ENCODE measurements around the gene RHBDL3. TPM values are rescaled to one million over a fixed set of nuclear protein-coding genes. Genes with fewer than 3 reads are reported as not detected.
"Not testable (repeated sequence)": the region's sequence is repeated elsewhere in the genome, so short reads cannot be mapped to it uniquely, and the experiment has no call there.

Gene RHBDL3
- total RNA-seq, 1 donor from 2014 or later, result 0.16 TPM

DNA sequence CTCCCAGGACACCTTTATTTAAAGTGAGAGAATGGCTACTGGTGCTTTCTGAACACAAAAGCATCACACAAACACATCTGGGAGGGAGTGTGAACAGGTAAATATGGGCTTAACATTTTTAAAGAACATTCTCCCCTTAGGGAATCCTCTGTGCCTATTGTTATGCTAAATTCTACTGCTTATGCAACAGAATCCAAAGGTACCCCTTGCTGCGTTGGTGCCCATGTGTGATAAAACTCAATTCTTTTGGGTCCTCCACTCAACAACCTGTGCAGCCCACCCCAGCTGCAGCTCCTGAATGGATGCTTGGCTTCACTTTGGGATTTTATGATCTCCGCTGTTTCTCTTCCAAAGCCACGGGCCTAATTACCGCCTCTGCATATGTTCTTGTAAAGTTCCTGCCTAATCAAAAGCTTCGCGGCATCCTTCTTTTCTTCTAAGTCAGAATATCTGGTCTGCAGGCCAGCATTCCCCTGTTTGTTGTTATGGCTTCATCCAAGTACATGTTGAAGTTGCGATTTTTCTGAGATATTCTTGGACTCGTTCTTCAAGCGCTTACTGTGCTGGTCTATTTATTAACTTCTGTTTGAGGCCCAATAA is 23.9 kb downstream of the RHBDL3 start:
- DNase-seq (ENCODE audit: low read depth), result no peak

DNA sequence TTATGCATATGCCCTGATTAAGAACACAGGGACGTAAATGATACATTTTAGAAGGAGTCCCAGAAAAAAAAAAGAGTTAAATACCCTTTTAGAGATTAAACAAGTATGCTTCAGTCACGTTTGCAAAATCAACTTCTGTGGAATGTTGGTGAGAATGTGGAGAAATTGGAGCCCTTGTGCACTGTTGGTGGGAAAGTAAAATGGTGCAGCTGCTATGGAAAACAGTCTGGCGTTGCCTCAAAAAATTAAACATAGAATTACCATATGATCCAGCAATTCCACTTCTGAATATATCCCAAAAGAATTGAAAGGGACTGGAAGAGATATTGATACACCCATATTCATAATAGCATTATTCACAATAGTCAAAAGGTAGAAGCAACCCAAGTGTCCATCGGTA is 26.5 kb downstream of the RHBDL3 start:
- no peak for DNase-seq (ENCODE audit: low read depth)

DNA sequence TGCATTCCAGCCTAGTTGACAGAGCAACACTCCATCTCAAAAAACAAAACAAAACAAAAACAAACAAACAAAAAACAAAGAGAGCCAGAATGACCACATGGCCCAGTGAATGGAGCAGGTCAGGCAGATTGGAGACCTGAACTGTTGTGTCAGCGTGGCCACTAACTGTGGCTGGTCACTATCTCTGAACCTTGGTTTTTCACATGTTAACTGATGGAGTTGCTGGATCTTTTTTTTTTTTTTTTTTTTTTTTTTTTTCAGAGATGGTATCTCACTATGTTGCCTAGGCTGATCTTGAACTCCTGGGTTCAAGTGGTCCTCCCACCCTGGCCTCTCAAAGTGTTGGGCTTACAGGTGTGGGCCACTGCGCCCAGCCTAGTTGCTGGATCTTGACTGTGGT is 31.8 kb downstream of the RHBDL3 start:
- DNase-seq (ENCODE audit: low read depth), result no peak

DNA sequence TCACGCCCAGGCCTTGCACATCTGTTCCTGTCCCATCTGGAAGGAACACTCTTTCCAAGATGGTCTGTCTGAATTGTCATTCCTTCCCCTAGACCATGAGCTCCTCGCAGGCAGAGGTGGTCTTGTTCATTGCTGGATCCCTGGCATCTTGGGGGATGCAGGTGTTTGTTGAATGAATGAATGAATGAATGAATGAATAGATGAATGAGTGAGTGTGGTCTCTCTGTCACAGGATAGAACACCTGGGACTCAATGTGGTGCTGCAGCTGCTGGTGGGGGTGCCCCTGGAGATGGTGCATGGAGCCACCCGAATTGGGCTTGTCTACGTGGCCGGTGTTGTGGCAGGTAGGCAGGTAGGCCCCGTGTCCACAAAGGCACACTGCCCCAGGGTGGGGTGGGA is 32.2 kb downstream of the RHBDL3 start:
- no peak for DNase-seq (ENCODE audit: low read depth)

DNA sequence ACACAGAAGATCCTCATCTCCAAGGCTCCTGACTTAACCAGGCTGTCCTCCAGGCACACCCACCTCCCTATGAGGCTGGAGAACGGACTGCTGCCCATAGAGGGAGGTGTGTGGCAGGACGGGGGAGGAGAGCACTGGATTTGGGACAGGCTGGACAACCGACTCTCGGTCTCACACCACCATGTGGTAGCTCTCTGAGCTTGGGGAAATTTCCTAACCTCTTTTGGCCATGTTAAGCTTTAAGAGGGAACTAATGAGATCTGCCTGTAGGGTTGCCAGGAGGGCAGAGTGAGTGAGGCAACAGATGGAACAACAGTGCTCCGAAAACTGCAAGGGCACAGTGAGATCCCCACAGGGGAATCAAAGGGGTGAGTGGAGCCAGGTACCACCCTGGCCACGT is 32.7 kb downstream of the RHBDL3 start:
- peak; percentile 20 for DNase-seq (ENCODE audit: low read depth)

DNA sequence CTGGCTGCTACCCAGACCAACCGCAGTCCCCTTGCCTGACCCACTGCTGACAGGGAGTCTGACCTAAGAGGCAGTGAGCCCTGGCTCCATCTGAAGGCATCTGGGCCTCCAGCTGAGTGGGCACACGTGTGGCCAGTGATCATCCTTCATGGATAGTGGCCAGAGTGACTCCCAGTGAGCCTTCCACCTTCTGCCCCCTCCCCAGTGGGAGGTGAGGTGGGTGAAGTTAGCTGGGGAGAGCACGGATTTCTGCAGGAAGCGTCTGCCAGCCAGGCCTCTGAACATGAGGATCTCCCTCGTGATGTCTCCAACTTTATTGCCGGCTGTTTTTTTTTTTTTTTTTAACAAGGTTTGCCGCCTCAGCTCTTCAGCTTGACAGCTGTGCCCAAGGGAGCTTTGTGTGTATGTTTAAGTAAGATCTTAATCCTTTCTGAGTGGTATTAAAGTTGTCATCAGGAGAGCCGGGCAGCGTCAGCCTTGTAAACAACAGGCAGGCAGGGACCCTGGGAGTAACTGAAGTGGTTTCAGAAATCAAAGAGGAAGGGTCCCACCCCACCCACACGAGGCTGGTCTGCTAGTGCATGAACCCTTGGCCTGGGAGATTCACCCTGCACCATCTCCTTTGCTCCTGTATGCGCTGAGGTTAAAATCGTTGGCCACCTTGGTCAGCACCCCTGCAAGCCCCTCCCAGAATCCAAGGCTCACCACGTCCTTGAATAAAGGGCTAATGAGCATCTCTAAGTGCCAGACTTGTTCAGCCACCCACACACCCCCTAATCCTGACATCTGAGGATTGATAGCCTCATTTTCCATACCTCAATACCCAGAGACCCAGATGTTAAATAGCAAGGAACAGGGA is 33.3 kb downstream of the RHBDL3 start:
- peak; percentile 33 for DNase-seq (ENCODE audit: low read depth)

DNA sequence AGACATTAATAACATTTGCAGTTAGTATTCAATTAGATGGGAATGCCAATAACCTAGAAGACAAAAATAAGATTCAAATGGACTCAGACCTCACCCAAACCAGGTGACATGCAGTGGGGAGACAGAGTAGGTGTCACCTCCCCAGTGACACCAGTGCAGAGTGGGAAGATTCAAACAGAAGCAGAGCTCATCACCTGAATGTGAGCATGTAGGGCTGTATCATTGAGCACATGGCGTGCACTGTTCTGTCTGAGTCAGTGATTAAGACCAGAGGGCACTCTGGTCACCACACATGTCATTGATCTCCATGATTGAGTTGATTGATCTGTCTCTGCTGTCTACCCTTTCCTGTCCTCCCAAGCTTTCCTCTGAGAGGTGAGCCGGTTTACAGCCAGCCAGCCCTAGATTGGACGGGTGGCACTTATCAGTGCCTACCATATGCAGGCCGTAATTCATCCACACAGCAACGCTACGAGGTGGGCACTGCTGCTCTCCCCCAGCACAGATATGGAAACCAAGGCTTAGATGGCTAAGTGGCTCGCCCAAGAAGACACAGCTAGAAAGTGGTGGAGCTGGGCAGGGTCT is 34.0 kb downstream of the RHBDL3 start:
- no peak for DNase-seq (ENCODE audit: low read depth)

DNA sequence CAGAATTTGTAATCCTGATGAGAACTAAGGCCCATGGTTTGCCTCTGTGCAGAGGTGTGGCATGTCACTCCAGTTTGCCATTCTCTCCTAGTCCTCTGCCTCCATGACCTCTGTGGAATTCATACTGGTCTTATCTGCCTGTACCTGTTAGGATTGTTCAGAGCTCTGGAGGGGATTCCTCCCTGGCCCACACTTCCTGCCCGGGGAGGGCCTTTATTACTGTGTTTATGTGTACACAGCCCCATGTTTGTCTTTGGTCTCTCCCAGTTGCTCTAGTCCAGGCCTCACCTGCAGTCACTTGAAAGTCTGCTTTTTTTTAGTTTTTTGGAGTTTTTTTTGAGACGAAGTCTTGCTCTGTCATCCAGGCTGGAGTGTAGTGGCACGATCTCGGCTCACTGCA is 36.4 kb downstream of the RHBDL3 start:
- DNase-seq (ENCODE audit: low read depth), result no peak

DNA sequence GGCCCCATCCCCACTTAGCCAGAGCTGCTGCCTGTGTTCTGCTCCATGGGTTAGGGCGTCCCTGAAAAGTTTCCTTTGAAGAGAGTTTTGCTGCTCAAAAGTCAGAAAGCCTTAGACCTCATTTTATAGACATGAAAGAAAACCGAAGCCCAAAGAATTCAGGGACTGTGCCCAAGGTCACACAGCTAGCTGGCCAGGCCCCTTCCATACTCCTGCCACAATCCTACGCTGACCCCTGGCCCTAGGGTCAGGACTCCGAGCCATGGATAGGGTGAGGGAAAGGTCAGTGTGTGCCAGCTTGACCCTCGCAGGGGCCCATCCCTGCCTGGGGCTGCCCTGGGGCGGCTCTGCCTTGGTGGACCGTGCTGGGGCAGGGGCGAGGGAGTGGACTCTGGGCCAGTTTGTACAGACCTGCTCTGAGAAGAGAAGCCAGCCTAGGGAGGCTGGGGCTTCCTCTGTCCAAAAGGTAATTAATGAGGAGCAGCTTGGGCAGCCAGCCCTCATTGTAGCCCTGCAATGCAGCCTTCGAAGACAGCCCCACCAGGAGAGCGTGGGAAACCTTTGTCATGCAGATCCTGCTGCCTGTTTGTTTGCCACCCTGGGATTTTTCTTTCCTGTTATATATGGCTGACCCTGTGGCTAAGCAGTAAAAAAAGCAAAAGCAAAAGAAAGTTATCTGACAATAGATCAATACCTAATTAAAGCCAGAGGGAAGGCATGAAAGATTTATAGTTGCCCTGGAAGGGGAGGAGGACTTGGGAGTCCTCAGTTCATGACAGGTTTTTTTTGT is 37.4 kb downstream of the RHBDL3 start:
- no peak for DNase-seq (ENCODE audit: low read depth)

DNA sequence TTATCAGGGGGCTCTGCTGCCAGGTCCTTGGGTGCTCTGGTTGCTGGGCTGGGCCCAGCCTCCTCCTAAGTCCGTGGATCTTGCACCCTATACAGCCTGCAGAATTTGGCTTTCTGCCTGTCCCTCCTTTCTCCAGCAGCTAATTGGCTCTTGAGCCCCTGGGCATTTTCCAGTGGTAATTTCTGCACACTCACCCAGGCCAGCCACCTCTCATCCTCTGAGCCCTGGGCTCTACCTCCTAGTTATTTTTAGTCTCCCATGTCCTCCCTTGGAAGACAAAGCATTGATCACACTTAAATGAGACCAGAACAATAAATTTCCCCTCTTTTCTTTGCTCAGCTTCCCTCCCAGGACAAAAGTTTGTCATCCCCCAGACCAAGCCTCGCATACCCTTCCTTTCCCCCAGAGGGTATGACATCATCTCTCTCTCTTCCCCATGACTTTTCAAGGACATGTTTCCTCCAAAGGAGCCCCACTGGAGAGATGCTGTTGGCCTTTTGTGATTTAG is 38.2 kb downstream of the RHBDL3 start:
- DNase-seq (ENCODE audit: low read depth), result no peak

DNA sequence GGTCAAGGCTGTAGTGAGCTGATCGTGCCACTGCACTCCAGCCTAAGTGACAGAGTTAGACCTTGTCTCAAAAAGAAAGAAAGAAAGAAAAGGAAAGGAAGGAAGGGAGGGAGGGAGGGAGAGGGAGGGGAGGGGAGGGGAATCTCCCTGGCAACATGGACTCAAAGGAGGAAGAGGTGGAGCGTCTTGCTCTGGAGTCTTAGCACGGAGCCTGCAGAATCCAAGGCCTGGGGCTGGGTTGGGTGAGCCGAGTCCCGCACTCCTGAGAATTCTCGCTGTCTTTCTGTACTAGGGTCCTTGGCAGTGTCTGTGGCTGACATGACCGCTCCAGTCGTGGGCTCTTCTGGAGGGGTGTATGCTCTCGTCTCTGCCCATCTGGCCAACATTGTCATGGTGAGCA is 39.4 kb downstream of the RHBDL3 start:
- no peak for DNase-seq (ENCODE audit: low read depth)

DNA sequence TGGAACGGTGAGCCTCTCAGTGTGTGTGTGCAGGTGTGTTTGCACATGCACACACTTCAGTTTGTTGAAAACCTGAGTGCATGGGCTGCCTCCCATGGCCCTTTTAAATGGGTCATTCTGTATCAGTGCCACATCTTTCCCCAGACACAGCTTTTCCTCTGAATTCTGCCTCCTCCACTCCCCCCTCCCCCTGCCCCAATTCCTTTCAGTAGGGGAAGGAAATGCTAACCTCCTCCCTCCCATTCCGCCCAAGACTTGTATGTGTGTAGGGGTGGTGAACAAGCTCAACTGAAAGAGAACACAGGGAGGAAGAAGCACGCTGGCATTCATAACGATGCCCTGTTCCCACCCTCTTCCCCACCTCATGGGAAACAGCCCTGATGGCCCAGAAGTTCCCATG is 42.0 kb downstream of the RHBDL3 start:
- DNase-seq (ENCODE audit: low read depth), result no peak

DNA sequence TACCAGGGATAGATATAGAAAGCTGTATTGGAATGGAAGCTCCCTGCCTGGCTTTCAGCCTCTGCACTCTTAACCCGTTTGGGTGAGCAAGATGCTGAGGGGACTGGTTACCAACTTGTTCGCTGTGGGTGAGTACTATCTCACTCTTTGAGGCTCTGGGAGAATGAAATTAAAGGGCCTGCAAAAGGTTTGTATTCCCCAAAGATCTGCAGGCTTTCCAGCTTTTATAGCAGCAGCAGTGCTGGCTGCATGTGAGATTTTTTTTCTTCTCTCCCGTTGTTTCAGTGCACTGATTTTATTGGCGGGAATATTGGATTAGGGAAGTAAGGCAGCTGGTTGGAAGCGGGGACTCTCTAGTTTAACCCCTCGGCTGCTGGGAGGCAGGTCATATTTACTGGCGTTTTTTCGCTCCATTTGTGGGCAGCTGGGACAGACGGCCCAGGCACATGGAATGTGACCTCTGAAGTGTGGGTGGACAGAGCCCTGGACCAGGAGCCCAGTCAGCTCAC is 45.5 kb downstream of the RHBDL3 start:
- DNase-seq (ENCODE audit: low read depth), result peak; percentile 17

DNA sequence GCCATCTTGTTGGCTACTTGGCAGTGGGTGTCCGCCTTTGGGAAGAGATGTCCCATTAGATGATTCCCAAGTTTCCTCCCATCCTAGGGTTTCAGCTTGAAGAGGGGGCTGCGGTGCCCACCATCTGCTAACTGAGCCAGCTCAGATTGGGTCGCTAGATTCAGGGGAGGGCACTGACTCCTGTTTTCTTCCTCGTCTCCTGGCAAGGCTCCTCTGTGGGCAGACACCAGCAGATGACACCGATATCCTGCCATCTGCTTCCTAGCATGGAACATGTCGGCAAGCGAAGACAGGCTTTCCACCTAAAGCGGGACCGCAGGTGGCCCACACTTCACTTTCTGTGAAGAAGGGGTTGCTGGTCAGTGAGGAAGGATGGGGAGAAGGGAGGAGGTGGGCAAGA is 49.0 kb downstream of the RHBDL3 start:
- no peak for DNase-seq (ENCODE audit: low read depth)

DNA sequence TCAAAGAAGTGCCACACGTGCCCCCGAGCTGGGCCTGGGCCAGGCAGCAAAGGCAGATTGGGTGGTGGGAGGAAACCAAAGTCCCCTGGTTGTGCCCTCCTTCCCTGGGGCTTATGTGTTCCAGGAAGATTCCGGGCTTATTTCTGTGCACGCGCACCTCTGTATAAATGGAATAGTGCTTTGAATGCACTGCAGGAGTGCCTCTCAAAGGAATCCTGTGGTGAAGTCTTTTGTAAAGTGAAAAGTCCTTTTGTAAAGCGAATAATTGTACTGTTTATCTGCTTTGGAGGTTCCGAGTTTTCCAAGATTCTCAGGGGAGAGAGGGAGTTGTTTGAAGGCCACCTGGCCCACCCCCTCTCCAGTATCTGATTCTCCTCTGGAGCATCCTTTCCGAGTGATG is 49.5 kb downstream of the RHBDL3 start:
- no peak for DNase-seq (ENCODE audit: low read depth)

DNA sequence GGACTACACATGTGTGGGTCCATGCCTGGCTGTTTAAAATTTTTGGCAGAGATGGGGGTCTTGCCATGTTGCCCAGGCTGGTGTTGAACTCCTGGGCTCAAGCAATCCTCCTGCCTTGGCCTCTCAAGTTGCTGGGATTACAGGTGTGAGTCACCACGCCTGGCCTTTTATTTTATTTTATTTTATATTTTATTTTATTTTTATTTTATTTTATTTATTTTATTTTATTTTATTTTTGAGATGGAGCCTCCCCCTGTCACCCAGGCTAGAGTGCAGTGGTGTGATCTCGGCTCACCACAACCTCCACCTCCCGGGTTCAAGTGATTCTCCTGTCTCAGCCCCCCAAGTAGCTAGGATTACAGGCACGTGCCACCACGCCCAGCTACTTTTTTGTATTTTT is 51.0 kb downstream of the RHBDL3 start:
- not testable (repeated sequence) for DNase-seq (ENCODE audit: low read depth)

DNA sequence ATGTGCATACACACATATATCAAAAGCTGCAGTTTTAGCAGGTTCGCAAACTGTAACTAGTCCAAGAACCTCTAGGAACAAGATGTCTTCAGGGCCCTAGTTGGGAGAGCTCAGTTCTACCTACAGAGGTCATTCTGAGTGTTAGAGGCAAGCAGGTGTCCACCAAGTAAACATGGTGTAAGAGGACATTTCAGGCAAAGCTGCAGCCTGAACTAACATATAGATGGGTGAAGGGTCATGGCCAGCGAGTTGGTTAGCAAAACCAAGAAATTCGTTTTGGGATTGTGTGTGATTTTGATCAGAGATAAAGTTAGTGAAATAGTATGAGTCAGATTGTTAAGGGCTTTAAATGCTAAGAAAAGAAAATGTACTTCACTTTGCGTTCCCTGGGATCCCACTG is 51.7 kb downstream of the RHBDL3 start:
- no peak for DNase-seq (ENCODE audit: low read depth)

DNA sequence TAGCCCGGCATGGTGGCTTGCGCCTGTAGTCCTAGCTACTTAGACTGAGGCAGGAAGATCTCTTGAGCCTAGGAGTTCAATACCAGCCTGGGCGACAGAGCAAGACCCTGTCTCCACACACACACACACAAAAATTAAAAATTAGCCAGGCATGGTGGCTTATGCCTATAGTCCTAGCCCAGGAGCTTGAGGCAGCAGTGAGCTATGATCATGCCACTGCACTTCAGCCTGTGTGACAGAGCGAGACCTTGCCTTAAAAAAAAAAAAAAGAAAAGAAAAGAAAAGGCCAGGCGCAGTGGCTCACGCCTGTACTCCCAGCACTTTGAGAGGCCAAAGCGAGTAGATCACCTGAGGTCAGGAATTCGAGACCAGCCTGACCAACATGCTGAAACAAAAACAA is 52.4 kb downstream of the RHBDL3 start:
- DNase-seq (ENCODE audit: low read depth), result no peak

DNA sequence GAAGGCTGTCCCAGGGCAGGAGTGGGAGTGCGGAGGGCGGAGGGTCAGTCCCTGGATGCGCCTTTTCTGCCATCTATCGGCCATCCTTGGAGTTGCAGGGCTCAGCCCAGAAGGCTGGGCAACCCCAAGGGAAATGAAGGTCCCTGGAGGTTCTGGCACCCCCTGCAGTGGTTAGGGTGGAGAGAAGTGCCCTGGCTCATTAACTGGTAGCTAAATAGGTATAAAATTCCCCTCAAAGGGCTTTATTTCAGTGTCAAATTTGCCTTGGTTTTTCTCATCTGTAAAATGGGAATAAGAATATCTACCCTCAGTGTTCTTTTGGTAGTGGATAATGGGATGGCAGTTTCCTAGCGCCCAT is 53.9 kb downstream of the RHBDL3 start:
- peak; percentile 68 for DNase-seq (ENCODE audit: low read depth)

DNA sequence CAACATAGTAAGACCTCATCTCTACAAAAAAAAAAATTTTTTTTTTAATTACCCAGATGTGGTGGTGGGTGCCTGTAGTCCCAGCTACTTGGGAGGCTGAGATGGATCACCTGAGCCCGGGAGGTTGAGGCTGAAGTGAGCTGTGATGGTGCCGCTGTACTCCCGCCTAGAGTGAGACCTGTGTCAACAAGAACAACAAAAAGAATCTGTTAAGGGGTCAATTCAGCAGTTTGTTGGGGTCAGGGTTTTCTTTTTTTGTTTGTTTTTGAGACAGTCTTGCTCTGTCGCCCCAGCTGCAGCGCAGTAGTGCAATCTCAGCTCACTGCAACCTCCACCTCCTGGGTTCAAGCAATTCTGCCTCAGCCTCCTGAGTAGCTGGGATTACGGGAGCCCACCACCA is 54.4 kb downstream of the RHBDL3 start:
- not testable (repeated sequence) for DNase-seq (ENCODE audit: low read depth)

DNA sequence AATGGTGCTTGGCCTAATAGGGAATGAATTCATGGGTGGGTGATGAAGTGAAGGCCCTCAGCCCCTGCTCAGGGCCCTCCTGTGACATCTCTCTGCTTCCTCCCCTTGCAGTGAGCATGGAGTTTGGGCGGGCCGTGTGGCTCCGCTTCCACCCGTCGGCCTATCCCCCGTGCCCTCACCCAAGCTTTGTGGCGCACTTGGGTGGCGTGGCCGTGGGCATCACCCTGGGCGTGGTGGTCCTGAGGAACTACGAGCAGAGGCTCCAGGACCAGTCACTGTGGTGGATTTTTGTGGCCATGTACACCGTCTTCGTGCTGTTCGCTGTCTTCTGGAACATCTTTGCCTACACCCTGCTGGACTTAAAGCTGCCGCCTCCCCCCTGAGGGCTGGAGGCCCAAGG is 55.2 kb downstream of the RHBDL3 start:
- DNase-seq (ENCODE audit: low read depth), result no peak

DNA sequence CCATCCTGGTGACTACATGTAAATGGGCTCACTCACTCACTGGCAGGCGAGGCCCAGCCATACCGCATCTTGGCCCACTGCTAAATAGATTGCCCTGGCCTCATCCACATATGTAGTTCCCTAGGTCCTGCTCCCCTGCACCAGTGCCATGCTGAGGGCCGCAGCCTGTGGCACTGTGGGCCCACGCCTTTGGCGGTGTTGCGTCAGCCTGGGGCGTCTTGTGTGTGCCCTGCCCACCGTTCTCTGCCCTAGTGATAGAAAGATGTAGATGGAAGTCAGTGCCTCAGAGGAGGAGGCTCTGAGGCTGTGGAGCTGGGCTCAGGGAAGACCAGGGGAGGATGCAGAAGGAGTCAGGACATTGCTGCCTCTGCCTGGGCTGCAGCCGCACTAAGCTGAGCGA is 57.4 kb downstream of the RHBDL3 start:
- no peak for DNase-seq (ENCODE audit: low read depth)
